IMR-90 (cell line): ENCODE measurements around the gene OGG1. TPM values are rescaled to one million over a fixed set of nuclear protein-coding genes. Genes with fewer than 3 reads are reported as not detected.

ENCODE experiments used
- ATAC-seq: fragments of 200-7000 bp; cut with Tn5 transposase; 2 replicates; pipeline ENCODE4 v1.9.1; 2020; ENCODE audit warnings: low read depth, mild to moderate bottlenecking, moderate library complexity
- BruUV-seq: library from RNA; stranded (reverse); fragments of 400-500 nt; replicated peaks from 2 replicates; lab custom pipeline; 2021; lab: Mats Ljungman, UMichigan
- CTCF ChIA-PET: fragments of 300-600 bp; formaldehyde crosslinking; extraction: SDS; loops from one replicate; lab custom pipeline; 2021; ENCODE audit warnings: antibody characterized with exemption; lab: Yijun Ruan, JAX
- POLR2A ChIA-PET: fragments of 300-600 bp; sonication (Branson Sonifier 250); formaldehyde crosslinking; loops from one replicate; lab custom pipeline; 2022; ENCODE audit warnings: antibody characterized with exemption; ENCODE audit not compliant: unreplicated experiment; lab: Charles Lee
- DNase-seq: peaks from one replicate; pipeline ENCODE4 v3.0.0; 2013
- H2AFZ ChIP-seq: replicated peaks from 2 replicates; pipeline ENCODE3; 2013; ENCODE audit warnings: low read length, mild to moderate bottlenecking; ENCODE audit not compliant: poor library complexity
- H2AK5ac ChIP-seq: 2 replicates; pipeline ENCODE4 v1.6.1; 2013; ENCODE audit warnings: low read depth, low read length, inconsistent platforms
- H2AK9ac ChIP-seq: replicated peaks from 2 replicates; pipeline ENCODE3; 2013; ENCODE audit warnings: mild to moderate bottlenecking, low read depth, low read length, moderate library complexity; ENCODE audit not compliant: poor library complexity
- H2BK120ac ChIP-seq: 2 replicates; pipeline ENCODE4 v1.6.1; 2013; ENCODE audit warnings: low read depth, low read length, inconsistent platforms
- H2BK15ac ChIP-seq: 3 replicates; pipeline ENCODE4 v1.6.1; 2013; ENCODE audit warnings: low read depth, low read length, inconsistent platforms
- H2BK20ac ChIP-seq: 2 replicates; pipeline ENCODE4 v1.6.1; 2013; ENCODE audit warnings: low read depth, mild to moderate bottlenecking, inconsistent platforms, low read length, moderate library complexity
- H2BK5ac ChIP-seq: 2 replicates; pipeline ENCODE4 v1.6.1; 2013; ENCODE audit warnings: mild to moderate bottlenecking, low read depth, low read length, inconsistent platforms; ENCODE audit not compliant: poor library complexity, severe bottlenecking
- H3K14ac ChIP-seq: replicated peaks from 2 replicates; pipeline ENCODE4 v1.6.1; 2013; ENCODE audit warnings: low read depth, low read length, inconsistent platforms
- H3K18ac ChIP-seq: 2 replicates; pipeline ENCODE4 v1.6.1; 2013; ENCODE audit warnings: low read depth, low read length, control low read depth
- H3K23ac ChIP-seq: 2 replicates; pipeline ENCODE4 v1.6.1; 2013; ENCODE audit warnings: low read depth, low read length, inconsistent platforms
- H3K27ac ChIP-seq: 2 replicates; pipeline ENCODE4 v1.5.1; 2013; ENCODE audit warnings: mild to moderate bottlenecking, control low read depth, low read length; ENCODE audit not compliant: insufficient read depth
- H3K27me3 ChIP-seq: 2 replicates; pipeline ENCODE4 v1.6.1; 2013; ENCODE audit warnings: low read length; ENCODE audit not compliant: control insufficient read depth, insufficient read depth
- H3K36me3 ChIP-seq: 2 replicates; pipeline ENCODE4 v1.6.1; 2013; ENCODE audit warnings: low read length, mixed read lengths; ENCODE audit not compliant: control insufficient read depth, insufficient read depth
- H3K4ac ChIP-seq: 2 replicates; pipeline ENCODE4 v1.6.1; 2013; ENCODE audit warnings: low read depth, low read length, inconsistent platforms
- H3K4me1 ChIP-seq: 2 replicates; pipeline ENCODE4 v1.6.1; 2013; ENCODE audit warnings: low read length, mixed read lengths; ENCODE audit not compliant: control insufficient read depth, insufficient read depth
- H3K4me2 ChIP-seq: 2 replicates; pipeline ENCODE4 v1.6.1; 2013; ENCODE audit warnings: low read depth, mild to moderate bottlenecking, control low read depth, low read length, moderate library complexity
- H3K4me3 ChIP-seq: 2 replicates; pipeline ENCODE4 v1.5.1; 2013; ENCODE audit warnings: low read depth, mild to moderate bottlenecking, control low read depth, low read length, moderate library complexity; ENCODE audit not compliant: insufficient read depth
- H3K56ac ChIP-seq: 2 replicates; pipeline ENCODE4 v1.6.1; 2013; ENCODE audit warnings: low read length, inconsistent platforms; ENCODE audit not compliant: insufficient read depth; ENCODE audit errors: extremely low read depth
- H3K79me1 ChIP-seq, 2 experiments: 2 replicates each; pipeline ENCODE4 v1.6.1; 2013; ENCODE audit warnings: low read length in 2 of 2, inconsistent platforms in 1 of 2, low read depth in 1 of 2
- H3K9ac ChIP-seq: 2 replicates; pipeline ENCODE4 v1.6.1; 2013; ENCODE audit warnings: low read depth, low read length, control low read depth
- H3K9me1 ChIP-seq: 2 replicates; pipeline ENCODE4 v1.6.1; 2013; ENCODE audit warnings: low read length, inconsistent platforms; ENCODE audit not compliant: insufficient read depth
- H3K9me3 ChIP-seq: 2 replicates; pipeline ENCODE4 v1.6.1; 2013; ENCODE audit warnings: low read length; ENCODE audit not compliant: control insufficient read depth, insufficient read depth
- H4K20me1 ChIP-seq: 2 replicates; pipeline ENCODE4 v1.6.1; 2013; ENCODE audit warnings: low read length, inconsistent platforms; ENCODE audit not compliant: insufficient read depth
- H4K5ac ChIP-seq: 2 replicates; pipeline ENCODE4 v1.6.1; 2013; ENCODE audit warnings: mild to moderate bottlenecking, low read depth, low read length, control low read depth
- H4K8ac ChIP-seq, 2 experiments: 2 replicates each; pipeline ENCODE4 v1.6.1; 2013; ENCODE audit warnings: low read depth in 2 of 2, low read length in 2 of 2, control low read depth in 1 of 2, inconsistent platforms in 1 of 2
- H4K91ac ChIP-seq: 2 replicates; pipeline ENCODE4 v1.6.1; 2013; ENCODE audit warnings: low read depth, low read length, inconsistent platforms; ENCODE audit not compliant: insufficient read depth
- BHLHE40 ChIP-seq: fragments of 150-350 bp; IDR thresholded peaks from 2 replicates; pipeline ENCODE4 v1.6.1; 2016; ENCODE audit warnings: mild to moderate bottlenecking, low read depth, low read length
- WGBS, 2 experiments: methylation state at CpG; one replicate each; pipeline versions ENCODE4 v1.1.5 to v1.1.7; 2013; ENCODE audit warnings: missing lambda C conversion rate in 2 of 2; ENCODE audit not compliant: insufficient read length in 1 of 2; ENCODE audit errors: extremely low coverage in 2 of 2; 5-methylcytosine and 5-hydroxymethylcytosine counted together
- dilution Hi-C: fragments of 300-500 bp; cut with HindIII; formaldehyde crosslinking; loops from one replicate; pipeline ENCODE4 v1.14.3; 2018; ENCODE audit warnings: low sequenced_read_pairs; ENCODE audit not compliant: unreplicated experiment
- in situ Hi-C: fragments of 300-500 bp; cut with MboI; formaldehyde crosslinking; loops from 3 replicates; pipeline ENCODE4 v1.14.3; 2019; ENCODE audit warnings: low sequenced_read_pairs, inconsistent platforms, mixed read lengths
- intact Hi-C: fragments of 100-400 bp; cut with micrococcal nuclease; formaldehyde crosslinking; loops from 2 replicates; pipeline ENCODE4 v1.10.0; 2022
- polyA plus RNA-seq, 3 experiments: library from polyadenylated mRNA; depleted of rRNA; stranded (reverse); fragments of >200 nt; gene quantifications; 2 replicates each; pipeline ENCODE4 v1.2.3, GENCODE V29; 2012; ENCODE audit warnings: low replicate concordance in 1 of 3
- total RNA-seq: library from RNA; depleted of rRNA; stranded (reverse); fragments of >200 nt; gene quantifications from 2 replicates; pipeline ENCODE4 v1.2.3, GENCODE V29; 2012

OGG1 gene
- total and polyA plus RNA-seq, 2 of the 4 experiments (the other 2 are of a cell fraction), result 14.9 to 25.6 TPM

- no peak overlapping the region for H3K18ac ChIP-seq
- H2AK9ac ChIP-seq, result peak overlapping the region; percentile 9
- no peak overlapping the region for H2BK5ac ChIP-seq
- intact Hi-C loops (no loop called here), in situ Hi-C loops (no loop called here), dilution Hi-C loops (no loop called here)
- H2BK15ac ChIP-seq, result no peak overlapping the region
- no peaks in the 10 kb centered on the region for H3K9me3 ChIP-seq
- no peak overlapping the region for H4K5ac ChIP-seq
- BruUV-seq, result no TSS peak
- no peak overlapping the region for H3K4ac ChIP-seq
- ChIA-PET CTCF (no interaction called here), POLR2A (no interaction called here)
- H3K23ac ChIP-seq, result no peak overlapping the region
- no peak overlapping the region for H3K4me3 ChIP-seq
- no peak for TF ChIP-seq BHLHE40
- no peak for DNase-seq
- no peak for ATAC-seq
- no peak overlapping the region for H4K8ac ChIP-seq
- 88% methylated on average over 4 of the region's 8 CpGs; no CpG with 5 or more reads in 1 of the 2 experiments for WGBS, 2 experiments
- no peaks in the 10 kb centered on the region for H3K27me3 ChIP-seq
- peaks cover 9% of the 10 kb centered on the region; the same call in 1 of the 2 replicates for H3K9me1 ChIP-seq
- H4K91ac ChIP-seq, result no peak overlapping the region
- no peak overlapping the region for H3K14ac ChIP-seq
- H3K27ac ChIP-seq, result no peak overlapping the region
- no peak overlapping the region for H2BK120ac ChIP-seq
- no peak overlapping the region for H3K56ac ChIP-seq
- H3K4me1 ChIP-seq, result peaks cover 3% of the 10 kb centered on the region
- H2AFZ ChIP-seq, result no peak overlapping the region
- H4K20me1 ChIP-seq, result no peaks in the 10 kb centered on the region
- H3K79me1 ChIP-seq, result peaks cover 0 to 3% of the 10 kb centered on the region in 2 experiments; a peak in 2 of 4 replicates
- no peak overlapping the region for H3K9ac ChIP-seq
- no peak overlapping the region for H3K4me2 ChIP-seq
- H3K36me3 ChIP-seq, result peaks cover 29% of the 10 kb centered on the region
- no peak overlapping the region for H2BK20ac ChIP-seq
- H2AK5ac ChIP-seq, result no peak overlapping the region
These were observed 30.1 kb downstream of the OGG1 start for GRCh38 chr3:9779721-9780457.
